HL-60 (cell line): Measurements from ENCODE around the gene CLPTM1L.

Experiments
- DNase-seq, 2 experiments: peaks; one replicate each; pipeline ENCODE4 v3.0.0-alpha.2; 2010 to 2020; ENCODE audit warnings: low read depth in 1 of 2, low spot score in 1 of 2
- H3K27ac ChIP-seq: fragments of 250-450 bp; sonication (Bioruptor Pico); replicated peaks from 2 replicates; pipeline ENCODE4 v1.5.1; 2020; ENCODE audit warnings: mild to moderate bottlenecking, moderate library complexity
- H3K27me3 ChIP-seq: fragments of 250-450 bp; sonication (Bioruptor Pico); 2 replicates; pipeline ENCODE4 v1.5.1; 2021; ENCODE audit warnings: mild to moderate bottlenecking, moderate library complexity; ENCODE audit not compliant: insufficient read depth, poor library complexity, severe bottlenecking
- H3K4me3 ChIP-seq: replicated peaks from 2 replicates; pipeline ENCODE4 v1.5.1; 2011; ENCODE audit warnings: mild to moderate bottlenecking, control low read depth, low read length; ENCODE audit not compliant: insufficient read depth
- CTCF ChIP-seq: IDR thresholded peaks from one replicate; pipeline ENCODE4 v1.5.1; 2011; ENCODE audit warnings: low read length, control low read depth, inconsistent platforms; ENCODE audit not compliant: insufficient read depth
- GABPA ChIP-seq: IDR thresholded peaks from 2 replicates; pipeline ENCODE4 v1.6.1; 2012; ENCODE audit warnings: low read depth
- POLR2AphosphoS5 ChIP-seq: IDR thresholded peaks from 2 replicates; pipeline ENCODE4 v1.6.1; 2012; ENCODE audit warnings: low read depth
- REST ChIP-seq: IDR thresholded peaks from 2 replicates; pipeline ENCODE4 v1.6.1; 2012; ENCODE audit warnings: low read depth; ENCODE audit not compliant: insufficient replicate concordance
- SPI1 ChIP-seq: IDR thresholded peaks from 2 replicates; pipeline ENCODE4 v1.6.1; 2012; ENCODE audit warnings: low read depth, mild to moderate bottlenecking, borderline replicate concordance

Gene CLPTM1L

GRCh38 chr5:1312206-1312605 lies 32.7 kb downstream of the CLPTM1L start:
- no peak for DNase-seq
- no peak overlapping the region; the same call in 1 of the 2 replicates for H3K27ac ChIP-seq
- no peaks in the 10 kb centered on the region for H3K27me3 ChIP-seq
- TF ChIP-seq REST, result no peak
- TF ChIP-seq SPI1, result no peak
- no peak for TF ChIP-seq CTCF
- no peak for TF ChIP-seq POLR2AphosphoS5
- TF ChIP-seq GABPA, result no peak
- H3K4me3 ChIP-seq, result no peak overlapping the region

GRCh38 chr5:1311439-1312055 lies 33.4 kb downstream of the CLPTM1L start:
- H3K27ac ChIP-seq, result no peak overlapping the region
- no peaks in the 10 kb centered on the region for H3K27me3 ChIP-seq
- H3K4me3 ChIP-seq, result no peak overlapping the region
- no peak for DNase-seq
- TF ChIP-seq GABPA (no peak), REST (no peak), POLR2AphosphoS5 (no peak), SPI1 (no peak), CTCF (no peak)

- H3K27me3 ChIP-seq, result no peaks in the 10 kb centered on the region
- no peak overlapping the region for H3K4me3 ChIP-seq
- TF ChIP-seq REST, result no peak
- no peak for TF ChIP-seq POLR2AphosphoS5
- no peak for TF ChIP-seq SPI1
- TF ChIP-seq GABPA, result no peak
- no peak for TF ChIP-seq CTCF
- H3K27ac ChIP-seq, result no peak overlapping the region
- DNase-seq, result no peak
Measured at GRCh38 chr5:1310118-1310517, 34.8 kb downstream of the CLPTM1L start.
